Left ventricle myocardium inferior (tissue), 1 donor: Measurements from ENCODE around the gene MBNL2. TPM values are rescaled to one million over a fixed set of nuclear protein-coding genes. Genes with fewer than 3 reads are reported as not detected.

Experiments
- DNase-seq: peaks from one replicate; pipeline ENCODE4 v3.0.0-alpha.2; 2020
- H3K27ac ChIP-seq: fragments of 200-600 bp; replicated peaks from 2 replicates; pipeline ENCODE4 v1.8.0; 2021
- H3K27me3 ChIP-seq: fragments of 200-600 bp; 2 replicates; pipeline ENCODE4 v1.8.0; 2021; ENCODE audit warnings: low read depth
- H3K36me3 ChIP-seq: fragments of 200-600 bp; 2 replicates; pipeline ENCODE4 v1.8.0; 2021
- H3K4me1 ChIP-seq: fragments of 200-600 bp; 2 replicates; pipeline ENCODE4 v1.8.0; 2021
- H3K4me3 ChIP-seq: fragments of 200-600 bp; 2 replicates; pipeline ENCODE4 v1.8.0; 2021; ENCODE audit warnings: mild to moderate bottlenecking, moderate library complexity
- H3K9me3 ChIP-seq: fragments of 200-600 bp; replicated peaks from 2 replicates; pipeline ENCODE4 v1.8.0; 2021
- CTCF ChIP-seq: fragments of 200-600 bp; IDR thresholded peaks from 2 replicates; pipeline ENCODE4 v1.8.0; 2021; ENCODE audit warnings: antibody characterized with exemption, mild to moderate bottlenecking, borderline replicate concordance
- intact Hi-C: fragments of 100-400 bp; cut with micrococcal nuclease; formaldehyde crosslinking; loops from one replicate; pipeline ENCODE4 v1.11.0; 2022
- total RNA-seq: library from RNA; stranded (reverse); fragmentation: NEBNext Ultra II Directional; extraction: Animal tissue kit (Norgen Biotek cat#: 25700); gene quantifications from one replicate; pipeline ENCODE4 v1.2.1, GENCODE V29; 2021
- donor health status: DM: no; HTN: yes; CAD: no; lungs with severe emphysema.

MBNL2 gene
- total RNA-seq, 1 donor from 2014 or later: 76.5 TPM

DNA sequence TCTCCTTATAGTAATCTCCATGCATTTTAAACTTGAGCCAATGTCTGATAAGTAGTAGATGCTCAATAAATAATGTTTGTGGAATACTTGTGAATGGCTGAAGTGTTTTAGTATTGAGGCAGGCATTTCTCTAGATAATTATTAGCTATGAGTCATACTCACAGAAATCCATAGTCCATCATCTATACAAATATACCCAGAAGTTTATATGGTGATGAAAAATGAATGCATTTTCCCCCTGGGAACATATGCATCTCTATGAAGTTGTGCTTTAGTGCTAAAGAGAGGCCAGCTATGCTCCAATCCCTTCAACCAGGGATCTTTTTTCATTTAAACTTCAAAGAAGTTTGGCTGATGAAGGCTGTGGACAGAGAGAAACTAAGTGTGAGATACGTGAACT is 17.2 kb downstream of the MBNL2 start:
- no peak for TF ChIP-seq CTCF
- H3K4me1 ChIP-seq: peaks cover 100% of the 10 kb centered on the region
- peak overlapping the region; percentile 85 for H3K27ac ChIP-seq
- H3K9me3 ChIP-seq: no peaks in the 10 kb centered on the region
- H3K27me3 ChIP-seq: no peaks in the 10 kb centered on the region
- intact Hi-C loops: no loop called here
- DNase-seq: no peak
- H3K36me3 ChIP-seq: no peaks in the 10 kb centered on the region
- no peak overlapping the region for H3K4me3 ChIP-seq

DNA sequence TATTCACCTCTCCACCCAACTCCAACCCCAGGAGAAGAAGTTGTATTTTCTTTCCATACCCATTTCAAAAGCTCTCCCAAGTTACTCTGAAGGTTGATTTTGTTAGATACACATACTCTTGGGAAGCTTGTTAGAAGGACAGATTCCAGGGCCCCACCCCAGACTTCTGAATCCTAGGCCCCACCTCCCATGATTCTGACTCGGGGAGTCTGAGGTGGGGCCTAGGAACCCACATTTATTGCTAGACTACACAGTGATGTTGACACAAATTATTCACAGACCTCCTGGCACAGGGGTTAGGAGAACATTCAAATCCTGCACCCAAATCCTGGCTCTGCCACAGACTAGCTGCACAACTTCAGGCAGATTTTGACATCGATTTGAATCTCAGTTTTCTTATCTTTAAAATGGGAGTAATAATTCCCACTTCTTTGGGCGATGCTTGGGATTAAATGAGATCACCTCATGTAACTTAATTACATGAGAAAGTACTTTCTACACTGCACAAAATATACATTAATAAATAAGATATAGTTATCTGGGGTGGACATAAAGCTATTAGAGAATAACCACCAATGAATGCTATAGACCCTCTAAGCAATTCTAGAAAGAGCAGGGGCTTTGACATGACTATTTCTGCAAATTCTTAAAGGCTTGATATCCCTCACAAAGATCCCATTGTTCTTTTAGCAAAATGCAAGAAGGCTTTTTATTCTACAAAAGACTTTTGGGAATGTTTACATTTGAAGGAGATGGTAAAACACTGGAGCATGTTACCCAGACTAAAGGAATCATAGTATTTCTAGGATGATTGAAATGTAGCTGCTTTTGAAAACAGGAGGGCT is 18.0 kb downstream of the MBNL2 start:
- Histone ChIP-seq H3K27me3 (no peaks in the 10 kb centered on the region), H3K4me1 (peaks cover 100% of the 10 kb centered on the region), H3K36me3 (no peaks in the 10 kb centered on the region), H3K4me3 (peak overlapping the region; percentile 5), H3K27ac (peak overlapping the region; percentile 85), H3K9me3 (no peaks in the 10 kb centered on the region)
- no peak for TF ChIP-seq CTCF
- no peak for DNase-seq
- intact Hi-C loops: no loop called here

GRCh38 chr13:97240788-97241734 is 18.9 kb downstream of the MBNL2 start:
- Histone ChIP-seq H3K36me3 (no peaks in the 10 kb centered on the region), H3K27me3 (no peaks in the 10 kb centered on the region), H3K4me1 (peaks cover 100% of the 10 kb centered on the region), H3K27ac (peak overlapping the region; percentile 85), H3K4me3 (peak overlapping the region; percentile 5), H3K9me3 (no peaks in the 10 kb centered on the region)
- no peak for TF ChIP-seq CTCF
- intact Hi-C loops: no loop called here
- no peak for DNase-seq

DNA sequence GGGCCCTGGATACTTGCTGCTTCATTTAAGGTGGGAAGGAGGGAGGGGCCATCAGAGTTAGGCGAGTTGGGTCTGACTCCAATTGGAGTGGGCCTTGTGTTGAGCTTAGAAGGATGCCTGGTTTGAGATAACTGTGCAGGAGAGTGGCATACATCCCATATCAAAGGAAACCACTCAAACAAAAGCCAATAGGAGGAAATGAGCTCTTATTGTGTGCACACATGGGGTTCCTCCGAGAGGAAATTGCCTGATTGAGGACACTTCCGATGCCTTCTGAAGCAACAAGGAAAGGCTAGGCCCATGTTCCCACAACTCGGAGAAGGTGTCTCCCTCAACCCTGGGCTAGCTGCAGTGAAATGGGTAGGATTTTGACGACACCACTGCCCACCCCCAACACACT is 19.6 kb downstream of the MBNL2 start:
- peaks cover 100% of the 10 kb centered on the region for H3K4me1 ChIP-seq
- no peaks in the 10 kb centered on the region for H3K27me3 ChIP-seq
- H3K27ac ChIP-seq: peak overlapping the region; percentile 85
- DNase-seq: no peak
- H3K4me3 ChIP-seq: peak overlapping the region; percentile 28
- intact Hi-C loops: no loop called here
- H3K36me3 ChIP-seq: no peaks in the 10 kb centered on the region
- H3K9me3 ChIP-seq: no peaks in the 10 kb centered on the region
- no peak for TF ChIP-seq CTCF

GRCh38 chr13:97242755-97243497 is 20.8 kb downstream of the MBNL2 start:
- Histone ChIP-seq H3K9me3 (no peaks in the 10 kb centered on the region), H3K27ac (peak overlapping the region; percentile 85), H3K4me3 (peak overlapping the region; percentile 28), H3K4me1 (peaks cover 100% of the 10 kb centered on the region), H3K27me3 (no peaks in the 10 kb centered on the region), H3K36me3 (no peaks in the 10 kb centered on the region)
- intact Hi-C loops: no loop called here
- TF ChIP-seq CTCF: no peak
- no peak for DNase-seq
